SK-N-SH (cell line): ENCODE data around the gene CSNK1E.

ENCODE experiments used
- JUND ChIP-seq: IDR thresholded peaks from 2 replicates; pipeline ENCODE4 v1.4.0; 2012
- TF ChIP-seq, protein P1 (sequence below): fragments of 200-600 bp; sonication (generic); IDR thresholded peaks from 2 replicates; pipeline ENCODE4 v1.6.1; 2017; ENCODE audit warnings: antibody characterized with exemption, mild to moderate bottlenecking, moderate library complexity

DNA sequence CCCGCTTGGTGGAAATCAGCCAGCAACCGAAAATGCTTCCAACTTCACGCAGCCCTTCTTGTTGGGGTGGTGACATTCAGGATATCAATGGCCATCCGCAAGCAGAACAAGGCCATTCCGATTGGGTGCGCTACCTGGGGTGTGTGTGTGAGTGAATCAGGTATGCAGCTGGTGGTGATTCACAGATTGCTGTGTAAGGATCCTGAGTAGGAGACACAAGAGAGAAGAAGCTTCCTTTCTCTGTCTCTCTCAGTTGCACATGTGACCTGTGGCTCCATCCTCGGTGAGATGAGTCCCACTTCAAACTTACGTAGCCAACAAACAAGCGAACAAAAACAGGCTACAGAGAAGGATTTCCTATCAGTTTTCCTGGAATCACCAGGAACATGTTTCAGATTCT lies 34.8 kb downstream of the CSNK1E start:
- TF ChIP-seq JUND: no peak
- TF ChIP-seq, protein P1, sequence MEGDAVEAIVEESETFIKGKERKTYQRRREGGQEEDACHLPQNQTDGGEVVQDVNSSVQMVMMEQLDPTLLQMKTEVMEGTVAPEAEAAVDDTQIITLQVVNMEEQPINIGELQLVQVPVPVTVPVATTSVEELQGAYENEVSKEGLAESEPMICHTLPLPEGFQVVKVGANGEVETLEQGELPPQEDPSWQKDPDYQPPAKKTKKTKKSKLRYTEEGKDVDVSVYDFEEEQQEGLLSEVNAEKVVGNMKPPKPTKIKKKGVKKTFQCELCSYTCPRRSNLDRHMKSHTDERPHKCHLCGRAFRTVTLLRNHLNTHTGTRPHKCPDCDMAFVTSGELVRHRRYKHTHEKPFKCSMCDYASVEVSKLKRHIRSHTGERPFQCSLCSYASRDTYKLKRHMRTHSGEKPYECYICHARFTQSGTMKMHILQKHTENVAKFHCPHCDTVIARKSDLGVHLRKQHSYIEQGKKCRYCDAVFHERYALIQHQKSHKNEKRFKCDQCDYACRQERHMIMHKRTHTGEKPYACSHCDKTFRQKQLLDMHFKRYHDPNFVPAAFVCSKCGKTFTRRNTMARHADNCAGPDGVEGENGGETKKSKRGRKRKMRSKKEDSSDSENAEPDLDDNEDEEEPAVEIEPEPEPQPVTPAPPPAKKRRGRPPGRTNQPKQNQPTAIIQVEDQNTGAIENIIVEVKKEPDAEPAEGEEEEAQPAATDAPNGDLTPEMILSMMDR: no peak
